DMS 273 treated with DMSO at 0.1 percent for 48 hours (cell line): ENCODE results near the gene NPLOC4.

Experiments
- DNase-seq: peaks from one replicate; lab custom pipeline; 2025; lab: John Stamatoyannopoulos, UW

Gene NPLOC4

GRCh38 chr17:81662002-81662401 lies 25.1 kb upstream of the NPLOC4 start:
- DNase-seq: no peak

- no peak for DNase-seq
Measured at GRCh38 chr17:81660441-81660840, 23.5 kb upstream of the NPLOC4 start.

- no peak for DNase-seq
Measured at GRCh38 chr17:81659038-81659437, 22.1 kb upstream of the NPLOC4 start.

- no peak for DNase-seq
Measured at GRCh38 chr17:81656835-81657234, 19.9 kb upstream of the NPLOC4 start.

GRCh38 chr17:81656118-81656743 lies 19.3 kb upstream of the NPLOC4 start, which contains the start of gene PDE6G:
Gene PDE6G (minus strand): TSS chr17:81656542. CDS start chr17:81653305, 3,237 bp downstream.
- DNase-seq: no peak

- no peak for DNase-seq
Measured at GRCh38 chr17:81655378-81656117, 18.6 kb upstream of the NPLOC4 start.

- no peak for DNase-seq
Measured at GRCh38 chr17:81652906-81653771, 16.2 kb upstream of the NPLOC4 start.

- no peak for DNase-seq
Measured at GRCh38 chr17:81651692-81652091, 14.8 kb upstream of the NPLOC4 start.

- no peak for DNase-seq
Measured at GRCh38 chr17:81650951-81651350, 14.0 kb upstream of the NPLOC4 start.

- no peak for DNase-seq
Measured at GRCh38 chr17:81648707-81649085, 11.8 kb upstream of the NPLOC4 start.

- no peak for DNase-seq
Measured at GRCh38 chr17:81648013-81648706, 11.2 kb upstream of the NPLOC4 start.

GRCh38 chr17:81647640-81648012 lies 10.7 kb upstream of the NPLOC4 start:
- no peak for DNase-seq

- DNase-seq: no peak
Measured at GRCh38 chr17:81646869-81647600, 10.1 kb upstream of the NPLOC4 start.

GRCh38 chr17:81644976-81645952 lies 8.4 kb upstream of the NPLOC4 start:
- no peak for DNase-seq

- no peak for DNase-seq
Measured at GRCh38 chr17:81644496-81644895, 7.6 kb upstream of the NPLOC4 start.

- no peak for DNase-seq
Measured at GRCh38 chr17:81641825-81642489, 5.0 kb upstream of the NPLOC4 start.

GRCh38 chr17:81640011-81640410 lies 3.1 kb upstream of the NPLOC4 start:
- DNase-seq: no peak

GRCh38 chr17:81638683-81639082 lies 1.8 kb upstream of the NPLOC4 start:
- no peak for DNase-seq

- no peak for DNase-seq
Measured at GRCh38 chr17:81635973-81636504, 873 bp downstream of the NPLOC4 start.
